Muscle layer of colon (tissue), 2 donors: Measurements from ENCODE around the gene CUBN.

Source experiments
- H3K27ac ChIP-seq: one replicate; pipeline ENCODE4 v1.7.0; 2013; ENCODE audit warnings: low read depth, mild to moderate bottlenecking, low read length, moderate library complexity
- H3K27me3 ChIP-seq, 2 donors: one replicate each; pipeline ENCODE4 v1.7.0; 2013; ENCODE audit warnings: low read length in 2 of 2, mild to moderate bottlenecking in 2 of 2; ENCODE audit not compliant: insufficient read depth in 2 of 2, control insufficient read depth in 1 of 2
- H3K36me3 ChIP-seq: one replicate; pipeline ENCODE4 v1.7.0; 2013; ENCODE audit warnings: mild to moderate bottlenecking, low read length; ENCODE audit not compliant: insufficient read depth
- H3K4me1 ChIP-seq: one replicate; pipeline ENCODE4 v1.7.0; 2013; ENCODE audit warnings: mild to moderate bottlenecking, low read length; ENCODE audit not compliant: insufficient read depth
- H3K4me3 ChIP-seq, 2 donors: one replicate each; pipeline ENCODE4 v1.7.0; 2013; ENCODE audit warnings: low read length in 2 of 2, low read depth in 1 of 2, mild to moderate bottlenecking in 1 of 2, moderate library complexity in 1 of 2
- H3K9ac ChIP-seq: one replicate; pipeline ENCODE4 v1.7.0; 2013; ENCODE audit warnings: low read length
- H3K9me3 ChIP-seq: one replicate; pipeline ENCODE4 v1.7.0; 2013; ENCODE audit warnings: mild to moderate bottlenecking, low read length
- donor health status: abdominal sarcoma.
- donor health status: Adenocarcinoma of cecum.

The CUBN gene

GRCh38 chr10:17053061-17053460, 76.5 kb downstream of the CUBN start:
- Histone ChIP-seq H3K9ac (no peak overlapping the region), H3K27me3 (no peaks in the 10 kb centered on the region), H3K9me3 (no peaks in the 10 kb centered on the region), H3K4me1 (no peaks in the 10 kb centered on the region), H3K36me3 (no peaks in the 10 kb centered on the region), H3K27ac (no peak overlapping the region), H3K4me3 (no peak overlapping the region)

DNA sequence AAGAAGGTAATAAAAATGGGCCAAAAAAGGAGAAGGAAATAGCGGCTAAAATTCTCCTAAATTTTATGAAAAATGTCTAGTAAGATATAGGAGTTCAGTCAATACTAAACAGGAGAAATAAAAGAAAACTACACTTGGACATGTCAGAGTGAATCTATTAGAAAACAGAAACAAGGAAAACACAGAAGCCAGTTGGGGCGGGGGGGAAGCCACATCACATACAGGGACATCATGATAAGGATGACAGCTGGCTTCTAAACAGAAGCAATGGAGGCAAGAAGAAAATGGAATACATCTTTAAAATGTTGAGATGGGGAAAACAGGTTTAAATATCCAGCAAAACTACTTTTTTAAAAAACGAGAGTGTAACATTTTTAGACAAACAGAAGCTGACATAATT, 77.8 kb downstream of the CUBN start:
- no peak overlapping the region for H3K27ac ChIP-seq
- H3K4me1 ChIP-seq: no peaks in the 10 kb centered on the region
- no peaks in the 10 kb centered on the region for H3K36me3 ChIP-seq
- H3K9ac ChIP-seq: no peak overlapping the region
- H3K9me3 ChIP-seq: no peaks in the 10 kb centered on the region
- no peak overlapping the region for H3K4me3 ChIP-seq
- no peaks in the 10 kb centered on the region for H3K27me3 ChIP-seq

DNA sequence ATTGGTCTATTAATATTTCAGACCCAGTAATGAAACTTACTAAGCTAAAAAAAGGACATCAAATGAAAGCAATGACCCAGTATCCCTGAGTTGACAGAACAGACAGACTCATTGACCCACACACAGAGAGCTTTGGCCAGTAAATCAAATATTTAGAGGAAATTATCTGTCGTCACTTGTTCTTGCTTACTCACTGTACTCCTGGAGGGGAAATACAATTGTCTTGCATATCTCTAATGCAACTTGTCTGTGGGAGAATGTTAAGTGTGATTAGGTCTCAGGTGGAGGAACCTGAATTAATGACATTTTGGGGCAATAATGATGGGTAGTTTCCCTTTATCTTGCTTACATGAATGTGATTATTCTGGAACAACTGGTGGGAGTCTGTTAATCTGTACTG, 80.4 kb downstream of the CUBN start:
- no peaks in the 10 kb centered on the region for H3K36me3 ChIP-seq
- no peaks in the 10 kb centered on the region for H3K27me3 ChIP-seq
- no peak overlapping the region for H3K4me3 ChIP-seq
- H3K9ac ChIP-seq: no peak overlapping the region
- no peak overlapping the region for H3K27ac ChIP-seq
- no peaks in the 10 kb centered on the region for H3K9me3 ChIP-seq
- H3K4me1 ChIP-seq: no peaks in the 10 kb centered on the region

DNA sequence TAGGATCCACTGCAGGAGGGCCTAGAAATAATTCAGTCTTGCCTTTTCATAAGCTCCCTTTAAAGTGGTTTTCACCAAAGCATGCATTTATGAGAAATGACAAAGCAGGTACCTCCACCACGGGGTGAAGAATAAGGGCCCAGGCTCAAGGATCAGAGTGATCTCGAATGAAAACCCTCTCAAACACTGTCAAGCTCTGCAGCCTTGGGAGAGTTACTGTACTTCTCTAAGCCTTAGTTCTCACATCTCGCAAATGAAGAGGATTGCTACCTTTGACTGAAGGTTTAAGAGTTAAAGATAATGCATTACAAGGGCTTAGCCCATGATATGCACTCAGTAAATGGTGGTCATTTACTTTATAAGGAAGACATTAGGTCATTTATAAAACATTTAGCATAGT, 81.7 kb downstream of the CUBN start:
- Histone ChIP-seq H3K27ac (no peak overlapping the region), H3K9me3 (no peaks in the 10 kb centered on the region), H3K27me3 (no peaks in the 10 kb centered on the region), H3K4me3 (no peak overlapping the region), H3K36me3 (no peaks in the 10 kb centered on the region), H3K9ac (no peak overlapping the region), H3K4me1 (no peaks in the 10 kb centered on the region)

DNA sequence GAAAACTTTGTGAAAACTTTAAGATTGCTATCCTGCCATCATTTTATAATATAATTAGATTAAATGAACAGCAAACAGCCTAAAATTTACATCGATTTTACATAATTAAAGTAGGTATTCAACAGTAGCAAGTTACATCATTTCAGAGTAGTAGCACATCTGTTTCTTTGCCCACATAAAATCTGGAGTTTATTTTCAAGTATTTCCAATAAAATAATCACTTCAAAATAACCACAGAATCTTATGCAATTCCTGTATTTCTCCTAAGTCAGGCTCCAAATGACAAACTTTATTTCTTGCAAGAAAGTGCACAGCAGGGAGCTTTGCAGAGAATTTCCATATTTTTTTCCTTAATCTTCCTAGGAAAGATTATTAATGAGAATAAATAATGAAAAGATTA, 82.6 kb downstream of the CUBN start:
- H3K36me3 ChIP-seq: no peaks in the 10 kb centered on the region
- no peaks in the 10 kb centered on the region for H3K9me3 ChIP-seq
- no peaks in the 10 kb centered on the region for H3K27me3 ChIP-seq
- no peak overlapping the region for H3K9ac ChIP-seq
- H3K4me1 ChIP-seq: no peaks in the 10 kb centered on the region
- H3K27ac ChIP-seq: no peak overlapping the region
- H3K4me3 ChIP-seq: no peak overlapping the region

DNA sequence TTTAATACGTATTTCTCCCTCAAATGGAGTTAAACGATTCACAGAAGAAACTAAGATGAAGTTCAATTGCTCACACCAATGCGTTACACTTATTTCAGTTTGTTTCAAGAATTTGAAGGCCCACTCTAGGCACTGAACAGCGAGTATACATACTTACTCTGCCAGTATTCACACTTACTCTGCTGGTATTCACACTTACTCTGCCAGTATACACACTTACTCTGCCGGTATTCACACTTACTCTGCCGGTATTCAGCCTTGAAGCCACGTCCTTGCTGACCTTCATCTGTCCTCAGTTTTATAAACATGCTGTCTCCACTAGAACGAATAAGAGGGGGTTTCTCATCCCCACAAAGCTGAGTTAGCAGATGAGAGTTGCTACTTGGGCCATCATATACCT, 86.0 kb downstream of the CUBN start:
- Histone ChIP-seq H3K4me1 (no peaks in the 10 kb centered on the region), H3K9ac (no peak overlapping the region), H3K27ac (no peak overlapping the region), H3K9me3 (no peaks in the 10 kb centered on the region), H3K27me3 (no peaks in the 10 kb centered on the region), H3K4me3 (no peak overlapping the region), H3K36me3 (no peaks in the 10 kb centered on the region)

- Histone ChIP-seq H3K9me3 (no peaks in the 10 kb centered on the region), H3K4me1 (no peaks in the 10 kb centered on the region), H3K27ac (no peak overlapping the region), H3K27me3 (no peaks in the 10 kb centered on the region), H3K36me3 (no peaks in the 10 kb centered on the region), H3K9ac (no peak overlapping the region), H3K4me3 (no peak overlapping the region)
Measured at GRCh38 chr10:17041626-17042520, 87.7 kb downstream of the CUBN start.

- Histone ChIP-seq H3K4me3 (no peak overlapping the region), H3K9me3 (no peaks in the 10 kb centered on the region), H3K27ac (no peak overlapping the region), H3K27me3 (no peaks in the 10 kb centered on the region), H3K36me3 (no peaks in the 10 kb centered on the region), H3K4me1 (no peaks in the 10 kb centered on the region), H3K9ac (no peak overlapping the region)
Measured at GRCh38 chr10:17038627-17039026, 91.0 kb downstream of the CUBN start.

GRCh38 chr10:17037910-17038309, 91.7 kb downstream of the CUBN start:
- Histone ChIP-seq H3K36me3 (no peaks in the 10 kb centered on the region), H3K4me1 (no peaks in the 10 kb centered on the region), H3K9me3 (no peaks in the 10 kb centered on the region), H3K27ac (no peak overlapping the region), H3K9ac (no peak overlapping the region), H3K4me3 (no peak overlapping the region), H3K27me3 (no peaks in the 10 kb centered on the region)

GRCh38 chr10:17035446-17035845, 94.2 kb downstream of the CUBN start:
- Histone ChIP-seq H3K4me1 (no peaks in the 10 kb centered on the region), H3K27me3 (no peaks in the 10 kb centered on the region), H3K27ac (no peak overlapping the region), H3K4me3 (no peak overlapping the region), H3K9ac (no peak overlapping the region), H3K36me3 (no peaks in the 10 kb centered on the region), H3K9me3 (no peaks in the 10 kb centered on the region)

DNA sequence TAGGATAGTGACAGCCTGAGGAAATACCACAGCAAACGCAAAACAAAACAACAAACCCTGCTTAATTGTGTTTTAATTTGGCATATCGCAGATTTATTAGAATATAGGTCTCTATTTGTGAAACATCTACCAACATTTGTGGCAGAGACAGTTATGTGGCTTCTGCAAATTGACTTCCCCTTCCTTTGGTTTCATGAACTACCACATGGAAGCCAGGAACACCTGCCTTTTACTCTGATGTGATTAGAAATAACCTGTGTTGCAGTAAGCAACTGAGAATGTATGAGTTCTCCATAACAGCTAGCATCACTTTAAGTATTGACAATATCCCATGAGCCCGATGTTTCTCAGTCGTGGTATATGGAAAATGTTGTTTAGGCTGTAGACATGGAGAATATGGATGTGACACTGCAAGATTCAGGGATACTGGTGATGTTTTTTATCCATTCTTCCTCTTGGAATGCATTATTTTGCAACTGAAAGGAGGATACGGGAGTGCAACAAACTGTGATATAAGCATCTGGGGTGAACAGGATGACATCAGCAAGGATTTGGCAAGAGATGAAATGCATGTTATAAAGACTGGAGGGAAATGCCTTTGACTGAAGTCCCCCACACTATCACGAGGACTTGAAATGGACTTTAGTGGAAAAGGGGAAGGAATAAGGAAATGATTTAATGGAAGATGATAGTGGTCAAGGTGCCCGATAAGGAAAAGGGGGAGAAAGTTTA, 95.9 kb downstream of the CUBN start:
- Histone ChIP-seq H3K27ac (no peak overlapping the region), H3K36me3 (no peaks in the 10 kb centered on the region), H3K4me1 (no peaks in the 10 kb centered on the region), H3K9me3 (no peaks in the 10 kb centered on the region), H3K9ac (no peak overlapping the region), H3K27me3 (no peaks in the 10 kb centered on the region), H3K4me3 (no peak overlapping the region)
